Esophagus mucosa (tissue), 1 donor: ENCODE measurements around the gene AP1G2. TPM values are rescaled to one million over a fixed set of nuclear protein-coding genes. Genes with fewer than 3 reads are reported as not detected.
A peak's percentile ranks its signal among the peaks of the same experiment; 100 is the strongest.
"Not testable (repeated sequence)": the region's sequence is repeated elsewhere in the genome, so short reads cannot be mapped to it uniquely, and the experiment has no call there.

Experiments used
- ATAC-seq: fragments of 200-7000 bp; cut with Tn5 transposase; one replicate; pipeline ENCODE4 v1.9.1; 2020
- total RNA-seq: library from RNA; stranded (reverse); gene quantifications from one replicate; pipeline ENCODE4 v1.2.4, GENCODE V29; 2023
- donor health status: DM: yes; HTN: yes; CAD: no.

The AP1G2 gene
- total RNA-seq, 1 donor from 2014 or later, result 81.3 TPM

GRCh38 chr14:23537351-23538049 is 30.1 kb downstream of the AP1G2 start:
- peak; percentile 51 for ATAC-seq

- ATAC-seq, result not testable (repeated sequence)
Measured at GRCh38 chr14:23536906-23537305, 30.7 kb downstream of the AP1G2 start.

GRCh38 chr14:23536494-23536893 is 31.1 kb downstream of the AP1G2 start:
- no peak for ATAC-seq

GRCh38 chr14:23535943-23536342 is 31.6 kb downstream of the AP1G2 start:
- no peak for ATAC-seq

GRCh38 chr14:23533652-23534435 is 33.7 kb downstream of the AP1G2 start:
- no peak for ATAC-seq

- no peak for ATAC-seq
Measured at GRCh38 chr14:23532658-23533057, 34.9 kb downstream of the AP1G2 start.

GRCh38 chr14:23531391-23531790 is 36.2 kb downstream of the AP1G2 start:
- no peak for ATAC-seq

GRCh38 chr14:23530375-23531055 is 37.1 kb downstream of the AP1G2 start:
- no peak for ATAC-seq

- ATAC-seq, result no peak
Measured at GRCh38 chr14:23529016-23529415, 38.6 kb downstream of the AP1G2 start.

- ATAC-seq, result no peak
Measured at GRCh38 chr14:23528555-23528954, 39.0 kb downstream of the AP1G2 start.

GRCh38 chr14:23525611-23526010 is 42.0 kb downstream of the AP1G2 start:
- no peak for ATAC-seq

GRCh38 chr14:23524954-23525353 is 42.6 kb downstream of the AP1G2 start:
- ATAC-seq, result no peak

- no peak for ATAC-seq
Measured at GRCh38 chr14:23523229-23524016, 44.2 kb downstream of the AP1G2 start.

- ATAC-seq, result no peak
Measured at GRCh38 chr14:23522643-23523198, 44.9 kb downstream of the AP1G2 start.

- no peak for ATAC-seq
Measured at GRCh38 chr14:23521785-23522640, 45.6 kb downstream of the AP1G2 start.

- no peak for ATAC-seq
Measured at GRCh38 chr14:23520899-23521533, 46.6 kb downstream of the AP1G2 start.

- ATAC-seq, result no peak
Measured at GRCh38 chr14:23518709-23519108, 48.9 kb downstream of the AP1G2 start.

- no peak for ATAC-seq
Measured at GRCh38 chr14:23517650-23518326, 49.8 kb downstream of the AP1G2 start.

- ATAC-seq, result no peak
Measured at GRCh38 chr14:23514644-23514957, 53.0 kb downstream of the AP1G2 start.
